Measurements from ENCODE around the gene EHHADH. TPM values are rescaled to one million over a fixed set of nuclear protein-coding genes. Genes with fewer than 3 reads are reported as not detected.
"Not testable (repeated sequence)": the region's sequence is repeated elsewhere in the genome, so short reads cannot be mapped to it uniquely, and the experiment has no call there.

Gene EHHADH
- total and polyA plus RNA-seq, 2 experiments from 2014 or later, result 2.5 to 6.0 TPM

DNA sequence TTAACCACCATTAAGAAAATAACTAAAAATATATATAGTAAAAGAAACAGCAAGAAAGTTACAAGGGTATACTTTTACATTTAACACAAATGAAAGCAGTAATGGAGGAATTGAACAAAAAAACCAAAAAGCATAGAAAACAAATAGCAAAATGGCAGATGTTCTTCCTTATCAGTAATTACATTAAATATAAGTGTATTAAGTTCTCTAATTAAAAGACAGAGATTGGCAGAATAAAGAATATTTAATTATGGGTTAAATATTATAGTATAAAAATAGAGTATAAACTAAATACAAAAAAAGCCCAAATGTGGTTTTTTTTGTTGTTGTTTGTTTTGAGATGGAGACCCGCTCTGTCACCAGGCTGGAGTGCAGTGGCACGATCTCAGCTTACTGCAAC, 20.5 kb downstream of the EHHADH start:
- no peak for ATAC-seq
- Histone ChIP-seq H3K79me2 (replicated peaks; ENCODE audit: insufficient read depth) (no peaks in the 10 kb centered on the region), H3K27ac (ENCODE audit: low read depth) (no peak overlapping the region), H3F3A (replicated peaks; ENCODE audit: low read depth) (no peaks in the 10 kb centered on the region), H3K27me3 (ENCODE audit: insufficient read depth) (no peaks in the 10 kb centered on the region), H3K4me3 (no peak overlapping the region), H3K9me2 (ENCODE audit: insufficient read depth) (no peaks in the 10 kb centered on the region), H3K36me3 (ENCODE audit: insufficient read depth) (peaks cover 11% of the 10 kb centered on the region; the same call in 1 of the 2 replicates), H3K4me1 (ENCODE audit: insufficient read depth) (no peaks in the 10 kb centered on the region), H3K4me2 (no peak overlapping the region), H4K20me1 (replicated peaks; ENCODE audit: insufficient read depth) (no peaks in the 10 kb centered on the region), H2AFZ (no peak overlapping the region)
- H3K4me3 Mint-ChIP-seq, result no peak overlapping the region
- no peaks in the 10 kb centered on the region for H3K27me3 Mint-ChIP-seq (ENCODE audit: insufficient read depth, low read depth, poor library complexity)
- DNase-seq (ENCODE audit: low spot score), result no peak
- H3K36me3 Mint-ChIP-seq (ENCODE audit: low read depth), result peaks cover 18% of the 10 kb centered on the region; the same call in 2 of the 3 replicates
- H3K4me1 Mint-ChIP-seq, result no peaks in the 10 kb centered on the region
- no peak overlapping the region for H3K27ac Mint-ChIP-seq
- TF ChIP-seq ZNF114 (CRISPR knock-in tag; IDR thresholded peaks at IDR 0.05) (no peak), JUNB (IDR thresholded peaks at IDR 0.05; ENCODE audit: unreplicated experiment) (no peak), EZH2phosphoT487 (IDR thresholded peaks at IDR 0.05; ENCODE audit: unreplicated experiment) (no peak), POLR2AphosphoS5 (IDR thresholded peaks at IDR 0.05; ENCODE audit: low read depth) (no peak), ZNF331 (CRISPR knock-in tag; IDR thresholded peaks at IDR 0.05; ENCODE audit: low read depth) (no peak), STAT1 (IDR thresholded peaks at IDR 0.05; ENCODE audit: unreplicated experiment) (no peak)
- TF ChIP-seq, protein P1, sequence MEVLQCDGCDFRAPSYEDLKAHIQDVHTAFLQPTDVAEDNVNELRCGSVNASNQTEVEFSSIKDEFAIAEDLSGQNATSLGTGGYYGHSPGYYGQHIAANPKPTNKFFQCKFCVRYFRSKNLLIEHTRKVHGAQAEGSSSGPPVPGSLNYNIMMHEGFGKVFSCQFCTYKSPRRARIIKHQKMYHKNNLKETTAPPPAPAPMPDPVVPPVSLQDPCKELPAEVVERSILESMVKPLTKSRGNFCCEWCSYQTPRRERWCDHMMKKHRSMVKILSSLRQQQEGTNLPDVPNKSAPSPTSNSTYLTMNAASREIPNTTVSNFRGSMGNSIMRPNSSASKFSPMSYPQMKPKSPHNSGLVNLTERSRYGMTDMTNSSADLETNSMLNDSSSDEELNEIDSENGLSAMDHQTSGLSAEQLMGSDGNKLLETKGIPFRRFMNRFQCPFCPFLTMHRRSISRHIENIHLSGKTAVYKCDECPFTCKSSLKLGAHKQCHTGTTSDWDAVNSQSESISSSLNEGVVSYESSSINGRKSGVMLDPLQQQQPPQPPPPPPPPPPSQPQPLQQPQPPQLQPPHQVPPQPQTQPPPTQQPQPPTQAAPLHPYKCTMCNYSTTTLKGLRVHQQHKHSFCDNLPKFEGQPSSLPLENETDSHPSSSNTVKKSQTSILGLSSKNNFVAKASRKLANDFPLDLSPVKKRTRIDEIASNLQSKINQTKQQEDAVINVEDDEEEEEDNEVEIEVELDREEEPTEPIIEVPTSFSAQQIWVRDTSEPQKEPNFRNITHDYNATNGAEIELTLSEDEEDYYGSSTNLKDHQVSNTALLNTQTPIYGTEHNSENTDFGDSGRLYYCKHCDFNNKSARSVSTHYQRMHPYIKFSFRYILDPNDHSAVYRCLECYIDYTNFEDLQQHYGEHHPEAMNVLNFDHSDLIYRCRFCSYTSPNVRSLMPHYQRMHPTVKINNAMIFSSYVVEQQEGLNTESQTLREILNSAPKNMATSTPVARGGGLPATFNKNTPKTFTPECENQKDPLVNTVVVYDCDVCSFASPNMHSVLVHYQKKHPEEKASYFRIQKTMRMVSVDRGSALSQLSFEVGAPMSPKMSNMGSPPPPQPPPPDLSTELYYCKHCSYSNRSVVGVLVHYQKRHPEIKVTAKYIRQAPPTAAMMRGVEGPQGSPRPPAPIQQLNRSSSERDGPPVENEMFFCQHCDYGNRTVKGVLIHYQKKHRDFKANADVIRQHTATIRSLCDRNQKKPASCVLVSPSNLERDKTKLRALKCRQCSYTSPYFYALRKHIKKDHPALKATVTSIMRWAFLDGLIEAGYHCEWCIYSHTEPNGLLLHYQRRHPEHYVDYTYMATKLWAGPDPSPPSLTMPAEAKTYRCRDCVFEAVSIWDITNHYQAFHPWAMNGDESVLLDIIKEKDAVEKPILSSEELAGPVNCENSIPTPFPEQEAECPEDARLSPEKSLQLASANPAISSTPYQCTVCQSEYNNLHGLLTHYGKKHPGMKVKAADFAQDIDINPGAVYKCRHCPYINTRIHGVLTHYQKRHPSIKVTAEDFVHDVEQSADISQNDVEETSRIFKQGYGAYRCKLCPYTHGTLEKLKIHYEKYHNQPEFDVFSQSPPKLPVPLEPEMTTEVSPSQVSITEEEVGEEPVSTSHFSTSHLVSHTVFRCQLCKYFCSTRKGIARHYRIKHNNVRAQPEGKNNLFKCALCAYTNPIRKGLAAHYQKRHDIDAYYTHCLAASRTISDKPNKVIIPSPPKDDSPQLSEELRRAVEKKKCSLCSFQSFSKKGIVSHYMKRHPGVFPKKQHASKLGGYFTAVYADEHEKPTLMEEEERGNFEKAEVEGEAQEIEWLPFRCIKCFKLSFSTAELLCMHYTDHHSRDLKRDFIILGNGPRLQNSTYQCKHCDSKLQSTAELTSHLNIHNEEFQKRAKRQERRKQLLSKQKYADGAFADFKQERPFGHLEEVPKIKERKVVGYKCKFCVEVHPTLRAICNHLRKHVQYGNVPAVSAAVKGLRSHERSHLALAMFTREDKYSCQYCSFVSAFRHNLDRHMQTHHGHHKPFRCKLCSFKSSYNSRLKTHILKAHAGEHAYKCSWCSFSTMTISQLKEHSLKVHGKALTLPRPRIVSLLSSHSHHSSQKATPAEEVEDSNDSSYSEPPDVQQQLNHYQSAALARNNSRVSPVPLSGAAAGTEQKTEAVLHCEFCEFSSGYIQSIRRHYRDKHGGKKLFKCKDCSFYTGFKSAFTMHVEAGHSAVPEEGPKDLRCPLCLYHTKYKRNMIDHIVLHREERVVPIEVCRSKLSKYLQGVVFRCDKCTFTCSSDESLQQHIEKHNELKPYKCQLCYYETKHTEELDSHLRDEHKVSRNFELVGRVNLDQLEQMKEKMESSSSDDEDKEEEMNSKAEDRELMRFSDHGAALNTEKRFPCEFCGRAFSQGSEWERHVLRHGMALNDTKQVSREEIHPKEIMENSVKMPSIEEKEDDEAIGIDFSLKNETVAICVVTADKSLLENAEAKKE (CRISPR knock-in tag; IDR thresholded peaks at IDR 0.05), result no peak
- TF ChIP-seq, protein P2, sequence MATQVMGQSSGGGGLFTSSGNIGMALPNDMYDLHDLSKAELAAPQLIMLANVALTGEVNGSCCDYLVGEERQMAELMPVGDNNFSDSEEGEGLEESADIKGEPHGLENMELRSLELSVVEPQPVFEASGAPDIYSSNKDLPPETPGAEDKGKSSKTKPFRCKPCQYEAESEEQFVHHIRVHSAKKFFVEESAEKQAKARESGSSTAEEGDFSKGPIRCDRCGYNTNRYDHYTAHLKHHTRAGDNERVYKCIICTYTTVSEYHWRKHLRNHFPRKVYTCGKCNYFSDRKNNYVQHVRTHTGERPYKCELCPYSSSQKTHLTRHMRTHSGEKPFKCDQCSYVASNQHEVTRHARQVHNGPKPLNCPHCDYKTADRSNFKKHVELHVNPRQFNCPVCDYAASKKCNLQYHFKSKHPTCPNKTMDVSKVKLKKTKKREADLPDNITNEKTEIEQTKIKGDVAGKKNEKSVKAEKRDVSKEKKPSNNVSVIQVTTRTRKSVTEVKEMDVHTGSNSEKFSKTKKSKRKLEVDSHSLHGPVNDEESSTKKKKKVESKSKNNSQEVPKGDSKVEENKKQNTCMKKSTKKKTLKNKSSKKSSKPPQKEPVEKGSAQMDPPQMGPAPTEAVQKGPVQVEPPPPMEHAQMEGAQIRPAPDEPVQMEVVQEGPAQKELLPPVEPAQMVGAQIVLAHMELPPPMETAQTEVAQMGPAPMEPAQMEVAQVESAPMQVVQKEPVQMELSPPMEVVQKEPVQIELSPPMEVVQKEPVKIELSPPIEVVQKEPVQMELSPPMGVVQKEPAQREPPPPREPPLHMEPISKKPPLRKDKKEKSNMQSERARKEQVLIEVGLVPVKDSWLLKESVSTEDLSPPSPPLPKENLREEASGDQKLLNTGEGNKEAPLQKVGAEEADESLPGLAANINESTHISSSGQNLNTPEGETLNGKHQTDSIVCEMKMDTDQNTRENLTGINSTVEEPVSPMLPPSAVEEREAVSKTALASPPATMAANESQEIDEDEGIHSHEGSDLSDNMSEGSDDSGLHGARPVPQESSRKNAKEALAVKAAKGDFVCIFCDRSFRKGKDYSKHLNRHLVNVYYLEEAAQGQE (IDR thresholded peaks at IDR 0.05; ENCODE audit: unreplicated experiment), result no peak
- TF ChIP-seq, protein P3, sequence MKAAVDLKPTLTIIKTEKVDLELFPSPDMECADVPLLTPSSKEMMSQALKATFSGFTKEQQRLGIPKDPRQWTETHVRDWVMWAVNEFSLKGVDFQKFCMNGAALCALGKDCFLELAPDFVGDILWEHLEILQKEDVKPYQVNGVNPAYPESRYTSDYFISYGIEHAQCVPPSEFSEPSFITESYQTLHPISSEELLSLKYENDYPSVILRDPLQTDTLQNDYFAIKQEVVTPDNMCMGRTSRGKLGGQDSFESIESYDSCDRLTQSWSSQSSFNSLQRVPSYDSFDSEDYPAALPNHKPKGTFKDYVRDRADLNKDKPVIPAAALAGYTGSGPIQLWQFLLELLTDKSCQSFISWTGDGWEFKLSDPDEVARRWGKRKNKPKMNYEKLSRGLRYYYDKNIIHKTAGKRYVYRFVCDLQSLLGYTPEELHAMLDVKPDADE (IDR thresholded peaks at IDR 0.05), result no peak
- H3K9me3 Mint-ChIP-seq, result peaks cover 25% of the 10 kb centered on the region; the same call in 2 of the 3 replicates

DNA sequence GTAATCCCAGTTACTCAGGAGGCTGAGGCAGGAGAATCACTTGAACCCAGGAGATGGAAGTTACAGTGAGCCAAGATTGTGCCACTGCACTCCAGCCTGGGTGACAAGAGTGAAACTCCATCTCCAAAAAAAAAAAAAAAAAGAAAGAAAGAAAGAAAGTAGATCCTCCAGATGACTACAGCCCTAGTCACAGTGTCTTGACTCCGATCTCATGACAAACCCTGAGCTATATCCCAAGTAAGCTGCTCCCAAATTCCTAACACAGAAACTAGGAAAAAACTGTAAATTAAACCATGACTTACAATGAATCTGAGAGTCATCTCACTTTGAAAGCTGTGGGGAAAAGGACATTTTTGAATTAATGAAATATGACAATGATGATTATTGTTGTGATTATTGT, 27.3 kb downstream of the EHHADH start:
- not testable (repeated sequence) for H3K79me2 ChIP-seq (replicated peaks; ENCODE audit: insufficient read depth); H3K27me3 Mint-ChIP-seq (ENCODE audit: insufficient read depth, low read depth, poor library complexity); H3K4me1 Mint-ChIP-seq; H3K4me3 ChIP-seq; H3F3A ChIP-seq (replicated peaks; ENCODE audit: low read depth); H3K36me3 ChIP-seq (ENCODE audit: insufficient read depth); H3K9me2 ChIP-seq (ENCODE audit: insufficient read depth); H4K20me1 ChIP-seq (replicated peaks; ENCODE audit: insufficient read depth); H3K27ac Mint-ChIP-seq; H2AFZ ChIP-seq; H3K4me1 ChIP-seq (ENCODE audit: insufficient read depth); H3K4me2 ChIP-seq; H3K9me3 Mint-ChIP-seq; ATAC-seq; H3K27me3 ChIP-seq (ENCODE audit: insufficient read depth); H3K27ac ChIP-seq (ENCODE audit: low read depth); H3K36me3 Mint-ChIP-seq (ENCODE audit: low read depth); H3K4me3 Mint-ChIP-seq; DNase-seq (ENCODE audit: low spot score)

All from GM23338 (cell line).